SKM-1 treated with dmso at 0.1 percent for 144 hours (cell line): ENCODE measurements around the gene MTF1.
"Not testable (repeated sequence)": the region's sequence is repeated elsewhere in the genome, so short reads cannot be mapped to it uniquely, and the experiment has no call there.

Experiments
- DNase-seq: peaks from one replicate; lab custom pipeline; 2025; ENCODE audit not compliant: unreplicated experiment; lab: John Stamatoyannopoulos, UW

Gene MTF1

GRCh38 chr1:37794372-37795339 is 64.7 kb downstream of the MTF1 start:
- no peak for DNase-seq

GRCh38 chr1:37793773-37794371 is 65.5 kb downstream of the MTF1 start, which contains the start of gene MANEAL:
Gene MANEAL, plus strand, starts transcription at chr1:37793847. Its CDS starts 336 bp downstream, at chr1:37794183.
- no peak for DNase-seq

GRCh38 chr1:37792943-37793686 is 66.3 kb downstream of the MTF1 start:
- DNase-seq, result no peak

- no peak for DNase-seq
These were observed 76.9 kb downstream of the MTF1 start for GRCh38 chr1:37782491-37782890.

GRCh38 chr1:37778654-37779053 is 80.7 kb downstream of the MTF1 start:
- no peak for DNase-seq

GRCh38 chr1:37776946-37777516 is 82.4 kb downstream of the MTF1 start:
- DNase-seq, result no peak

GRCh38 chr1:37771440-37771839 is 88.0 kb downstream of the MTF1 start:
- not testable (repeated sequence) for DNase-seq

GRCh38 chr1:37767488-37767887 is 91.9 kb downstream of the MTF1 start:
- DNase-seq, result no peak

GRCh38 chr1:37765916-37766664 is 93.3 kb downstream of the MTF1 start:
- no peak for DNase-seq

- no peak for DNase-seq
These were observed 94.4 kb downstream of the MTF1 start, which contains the start of gene EPHA10 for GRCh38 chr1:37764888-37765441. Gene EPHA10, minus strand, starts transcription at chr1:37765120. Its CDS starts 54 bp downstream, at chr1:37765066.

GRCh38 chr1:37764414-37764825 is 95.0 kb downstream of the MTF1 start:
- no peak for DNase-seq

GRCh38 chr1:37763791-37764413 is 95.5 kb downstream of the MTF1 start:
- no peak for DNase-seq

- no peak for DNase-seq
These were observed 96.9 kb downstream of the MTF1 start for GRCh38 chr1:37762516-37762915.

- no peak for DNase-seq
These were observed 97.8 kb downstream of the MTF1 start for GRCh38 chr1:37761416-37762095.
